NCI-H82 treated with DMSO at 0.1 percent for 48 hours (cell line): ENCODE results near the gene TRPM3.

Experiments
- DNase-seq: peaks from one replicate; lab custom pipeline; 2025; ENCODE audit not compliant: unreplicated experiment; lab: John Stamatoyannopoulos, UW

Gene TRPM3

DNA sequence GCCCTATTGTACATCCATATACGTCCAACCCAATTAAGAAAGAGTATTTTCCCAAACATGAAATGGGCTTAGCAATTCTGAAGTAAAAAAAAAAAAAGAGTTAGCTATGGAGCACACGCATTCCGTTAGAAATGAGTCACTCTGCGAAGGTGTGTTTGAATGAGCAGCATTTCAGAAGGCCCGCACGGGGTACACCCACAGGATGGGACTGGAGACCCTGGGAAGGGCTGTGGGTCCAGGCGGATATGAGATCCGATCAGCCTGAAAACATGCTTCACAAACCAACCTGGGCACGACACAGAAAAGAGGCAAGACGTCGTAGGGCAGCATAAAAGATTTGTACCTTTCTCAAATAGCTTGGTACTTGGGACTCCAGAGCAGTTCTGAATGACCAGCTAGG is 533.0 kb downstream of the TRPM3 start:
- no peak for DNase-seq

DNA sequence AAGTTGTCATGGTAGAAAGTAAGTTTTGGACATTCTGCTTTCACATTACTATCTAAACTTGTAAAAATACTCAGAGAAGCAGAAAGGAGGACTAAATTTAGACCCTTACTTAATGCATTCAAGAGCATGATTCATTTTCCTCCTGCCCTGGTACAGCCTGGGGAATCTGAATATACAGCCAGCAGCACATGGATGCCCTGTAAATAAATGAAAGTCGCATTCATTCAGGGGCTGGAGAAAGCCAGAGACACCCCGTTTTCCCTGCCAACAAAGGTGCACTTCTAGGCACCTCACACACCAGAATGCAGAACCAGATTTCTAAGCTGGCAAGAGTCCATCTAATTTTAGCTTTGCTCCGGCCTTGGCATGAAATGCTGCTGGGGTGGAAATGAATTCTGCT is 534.2 kb downstream of the TRPM3 start:
- DNase-seq: no peak

DNA sequence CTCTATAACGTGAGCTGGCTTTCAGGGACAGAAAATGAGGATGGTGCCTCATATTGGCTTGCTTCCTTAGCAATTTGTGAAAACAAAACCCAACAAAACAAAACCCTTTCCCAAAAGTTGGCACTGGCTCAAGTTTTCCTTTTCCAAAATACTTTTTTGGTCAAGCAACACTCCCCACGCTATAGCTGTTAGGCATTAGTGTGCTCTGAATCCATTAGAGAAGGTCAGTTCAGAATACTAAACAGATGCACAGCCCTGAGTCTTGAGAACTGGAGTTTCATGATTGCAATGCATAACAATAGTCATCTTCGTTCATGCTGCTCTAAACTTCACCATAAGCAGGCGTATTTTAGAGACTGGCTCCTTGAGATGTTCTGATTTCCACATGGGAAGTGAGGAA is 534.9 kb downstream of the TRPM3 start:
- DNase-seq: no peak

DNA sequence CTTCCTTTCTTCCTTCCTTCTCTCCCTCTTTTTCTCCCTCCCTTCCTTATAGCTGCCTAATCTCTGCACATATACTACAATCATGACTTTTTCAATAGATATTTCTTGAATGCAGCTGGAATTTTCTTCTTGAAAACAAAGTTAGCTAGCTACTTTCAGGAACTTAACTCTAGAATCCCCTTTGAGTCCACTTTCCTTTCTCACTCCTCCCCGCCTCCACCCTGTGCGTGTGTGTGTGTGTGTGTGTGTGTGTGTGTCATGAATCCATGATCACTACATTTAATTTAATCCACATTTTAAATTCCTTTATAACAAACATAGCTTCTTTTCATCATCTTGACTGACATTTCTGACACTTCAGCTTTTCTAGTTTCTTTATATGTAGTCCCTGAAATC is 539.5 kb downstream of the TRPM3 start:
- DNase-seq: no peak

DNA sequence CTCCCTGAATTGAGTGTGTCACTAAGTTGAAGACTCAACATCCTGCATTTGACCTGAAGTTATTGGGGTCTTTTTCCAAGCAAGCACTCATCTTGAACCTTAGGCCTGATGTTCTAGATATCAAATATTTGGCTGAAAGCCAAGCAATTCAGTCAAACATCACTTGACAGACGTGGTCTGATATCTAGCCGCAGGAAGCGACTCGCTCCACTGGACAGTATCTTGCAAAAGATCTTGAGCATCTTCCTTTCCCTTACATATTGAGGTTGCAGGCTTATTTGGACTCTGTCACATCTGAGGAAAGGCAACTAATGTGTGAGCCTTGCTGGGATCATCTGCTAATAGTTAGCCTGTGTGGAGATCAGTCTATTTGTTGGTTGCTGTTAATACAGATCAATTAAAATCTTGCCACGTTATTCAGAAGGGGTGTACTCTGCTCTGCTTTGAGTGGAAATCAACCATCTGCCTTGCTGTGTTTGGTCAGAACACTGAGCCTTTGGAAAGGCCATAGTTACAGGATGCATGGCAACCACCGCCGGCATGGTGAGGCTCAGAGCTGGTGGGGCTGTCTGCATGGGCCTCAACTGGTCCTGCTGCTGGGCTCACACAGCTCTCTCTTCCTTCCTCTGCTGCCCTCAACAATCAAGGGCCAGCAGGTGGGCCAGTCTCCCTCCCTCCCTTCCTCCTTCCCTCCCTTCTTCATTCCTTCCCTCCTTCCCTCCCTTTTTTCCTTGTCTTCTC is 540.0 kb downstream of the TRPM3 start:
- no peak for DNase-seq

GRCh38 chr9:70580606-70581195 is 540.7 kb downstream of the TRPM3 start:
- DNase-seq: peak; percentile 1

DNA sequence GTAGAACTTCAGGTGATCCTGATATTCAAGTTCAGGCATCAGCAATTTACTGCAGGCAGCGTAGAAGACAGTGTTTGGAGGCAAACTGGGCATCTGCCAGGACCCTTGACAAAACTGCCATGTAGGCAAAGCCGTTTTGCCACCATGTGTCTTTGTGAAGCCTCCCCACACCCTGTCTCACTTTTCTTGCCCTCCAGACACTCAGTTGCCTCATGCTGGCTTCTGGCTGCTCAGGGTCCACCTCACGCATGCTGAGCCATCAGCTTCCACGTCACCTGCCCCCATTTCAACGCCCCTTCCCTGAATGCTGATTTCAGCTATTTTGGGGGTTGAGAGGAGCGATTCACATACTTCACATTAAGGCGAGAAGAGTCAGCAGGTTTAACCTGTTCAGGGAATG is 541.7 kb downstream of the TRPM3 start:
- no peak for DNase-seq

- no peak for DNase-seq
These were observed 542.7 kb downstream of the TRPM3 start for GRCh38 chr9:70578720-70579119.

DNA sequence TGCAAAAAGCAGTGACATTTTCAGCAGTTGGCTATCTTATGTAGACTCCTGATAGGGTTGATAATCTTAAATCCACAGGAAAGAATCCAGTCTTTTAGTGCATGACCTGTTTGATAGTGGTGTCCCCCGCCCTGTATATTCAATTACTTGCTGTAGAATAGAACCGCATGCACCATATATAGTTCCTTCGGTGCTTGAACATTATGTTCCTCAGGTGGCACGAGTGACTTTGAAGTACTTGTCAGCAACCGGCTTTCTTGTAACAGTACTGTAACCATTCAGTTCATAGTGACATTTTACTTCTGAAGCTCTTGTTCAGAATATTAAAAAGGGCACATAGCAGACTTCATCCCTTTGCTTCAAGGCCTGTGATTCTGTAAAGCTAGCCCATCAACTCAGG is 543.8 kb downstream of the TRPM3 start:
- DNase-seq: no peak

GRCh38 chr9:70576116-70576515 is 545.3 kb downstream of the TRPM3 start:
- no peak for DNase-seq

- DNase-seq: no peak
These were observed 547.1 kb downstream of the TRPM3 start for GRCh38 chr9:70574151-70574837.

- DNase-seq: no peak
These were observed 548.1 kb downstream of the TRPM3 start for GRCh38 chr9:70573308-70573707.

GRCh38 chr9:70571258-70571657 is 550.2 kb downstream of the TRPM3 start:
- DNase-seq: no peak

DNA sequence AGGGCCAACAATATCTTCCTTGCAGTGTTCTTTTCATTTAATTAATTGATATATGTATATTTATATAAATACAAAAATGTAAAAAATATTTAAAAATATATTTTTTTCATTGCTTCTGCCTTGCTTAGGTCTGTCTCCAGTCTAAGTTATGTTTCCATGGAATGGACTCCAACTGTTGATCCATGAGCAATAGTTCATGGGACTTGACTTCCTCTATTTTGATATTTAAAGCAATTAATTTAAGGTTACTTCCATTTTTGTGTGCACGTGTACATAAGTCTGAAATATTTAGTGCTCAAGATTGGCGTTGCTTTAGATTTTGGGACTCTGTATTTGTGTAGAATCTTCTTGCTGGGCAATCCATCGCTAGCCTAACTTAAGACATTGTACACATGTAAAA is 551.6 kb downstream of the TRPM3 start:
- DNase-seq: no peak

- DNase-seq: no peak
These were observed 552.2 kb downstream of the TRPM3 start for GRCh38 chr9:70569070-70569772.

GRCh38 chr9:70567511-70567910 is 553.9 kb downstream of the TRPM3 start:
- no peak for DNase-seq

- DNase-seq: peak; percentile 26
These were observed 554.7 kb downstream of the TRPM3 start for GRCh38 chr9:70566751-70567150.

GRCh38 chr9:70566066-70566465 is 555.4 kb downstream of the TRPM3 start:
- no peak for DNase-seq

- no peak for DNase-seq
These were observed 556.7 kb downstream of the TRPM3 start for GRCh38 chr9:70564468-70565335.

DNA sequence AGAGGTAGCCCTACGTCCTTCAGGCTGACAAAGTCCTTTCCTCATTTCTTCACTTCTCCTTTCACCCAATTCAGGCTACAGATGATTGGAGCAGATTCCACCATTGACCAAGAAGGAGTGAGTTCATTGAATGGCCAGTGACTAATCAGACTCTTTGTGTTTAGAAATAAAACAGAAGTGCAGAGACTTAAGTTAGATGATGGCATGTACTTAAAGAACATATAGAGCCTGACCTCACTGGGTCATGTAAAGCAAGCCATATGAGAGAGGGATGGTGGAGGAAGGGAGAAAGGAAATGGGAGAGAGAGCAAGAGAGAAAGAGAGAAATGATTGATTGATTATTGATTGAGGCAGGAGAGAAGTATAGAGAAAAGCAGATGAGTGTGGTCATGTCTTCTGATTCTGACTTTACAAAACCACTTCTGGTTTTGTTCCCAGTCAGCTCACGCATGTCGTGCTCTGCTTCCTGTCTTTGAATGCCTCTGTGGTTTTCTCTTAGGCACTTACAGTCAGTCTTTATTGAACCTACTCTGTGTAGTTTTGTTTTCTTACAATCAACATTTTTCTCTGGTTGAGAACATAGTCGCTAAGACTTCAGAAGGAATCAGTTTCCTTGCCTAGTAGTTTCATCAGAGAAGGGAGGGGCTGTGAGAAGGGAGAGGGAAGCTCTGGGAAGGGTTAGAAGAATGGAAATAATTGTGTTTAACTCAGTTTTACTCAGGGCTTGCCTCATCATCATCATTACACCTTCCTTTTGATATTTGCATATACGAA is 557.8 kb downstream of the TRPM3 start:
- no peak for DNase-seq
